ENCODE measurements around the gene FCRL1.

The FCRL1 gene

GRCh38 chr1:157806431-157807149 is 13.3 kb downstream of the FCRL1 start:
- Histone ChIP-seq H3K27me3 (ENCODE audit: control insufficient read depth, insufficient read depth, low read length, poor library complexity, severe bottlenecking) (no peaks in the 10 kb centered on the region), H3K4me3 (ENCODE audit: insufficient read depth, low read depth, low read length) (no peak overlapping the region), H3K36me3 (ENCODE audit: control insufficient read depth, insufficient read depth, low read length) (no peaks in the 10 kb centered on the region), H3K4me1 (ENCODE audit: control insufficient read depth, insufficient read depth, low read length) (no peaks in the 10 kb centered on the region), H3K27ac (ENCODE audit: insufficient read depth, low read depth, low read length, poor library complexity, severe bottlenecking) (no peak overlapping the region), H3K9me3 (ENCODE audit: control insufficient read depth, low read length) (no peaks in the 10 kb centered on the region)
- WGBS, 2 experiments, result 82 to 89% methylated on average over 6 of the region's 6 CpGs

GRCh38 chr1:157803851-157804250 is 16.1 kb downstream of the FCRL1 start:
- Histone ChIP-seq H3K9me3 (ENCODE audit: control insufficient read depth, low read length) (no peaks in the 10 kb centered on the region), H3K27me3 (ENCODE audit: control insufficient read depth, insufficient read depth, low read length, poor library complexity, severe bottlenecking) (no peaks in the 10 kb centered on the region), H3K27ac (ENCODE audit: insufficient read depth, low read depth, low read length, poor library complexity, severe bottlenecking) (no peak overlapping the region), H3K4me1 (ENCODE audit: control insufficient read depth, insufficient read depth, low read length) (no peaks in the 10 kb centered on the region), H3K4me3 (ENCODE audit: insufficient read depth, low read depth, low read length) (no peak overlapping the region), H3K36me3 (ENCODE audit: control insufficient read depth, insufficient read depth, low read length) (no peaks in the 10 kb centered on the region)
- WGBS, 2 experiments, result 92 to 94% methylated on average over 7 of the region's 7 CpGs

GRCh38 chr1:157799996-157800395 is 19.9 kb downstream of the FCRL1 start:
- H3K36me3 ChIP-seq (ENCODE audit: control insufficient read depth, insufficient read depth, low read length), result no peaks in the 10 kb centered on the region
- WGBS, 2 experiments, result 80 to 88% methylated on average over 1 of the region's 1 CpG
- no peaks in the 10 kb centered on the region for H3K27me3 ChIP-seq (ENCODE audit: control insufficient read depth, insufficient read depth, low read length, poor library complexity, severe bottlenecking)
- no peaks in the 10 kb centered on the region for H3K9me3 ChIP-seq (ENCODE audit: control insufficient read depth, low read length)
- H3K4me3 ChIP-seq (ENCODE audit: insufficient read depth, low read depth, low read length), result no peak overlapping the region
- H3K27ac ChIP-seq (ENCODE audit: insufficient read depth, low read depth, low read length, poor library complexity, severe bottlenecking), result no peak overlapping the region
- H3K4me1 ChIP-seq (ENCODE audit: control insufficient read depth, insufficient read depth, low read length), result no peaks in the 10 kb centered on the region

- 92 to 95% methylated on average over 5 of the region's 5 CpGs for WGBS, 2 experiments
- H3K36me3 ChIP-seq (ENCODE audit: control insufficient read depth, insufficient read depth, low read length), result no peaks in the 10 kb centered on the region
These were observed 21.7 kb downstream of the FCRL1 start for GRCh38 chr1:157798211-157798610.

GRCh38 chr1:157785248-157785647 is 34.7 kb downstream of the FCRL1 start:
- WGBS, 2 experiments, result 57 to 76% methylated on average over 1 of the region's 1 CpG
- Histone ChIP-seq H3K9me3 (ENCODE audit: control insufficient read depth, low read length) (no peaks in the 10 kb centered on the region), H3K4me3 (ENCODE audit: insufficient read depth, low read depth, low read length) (no peak overlapping the region), H3K4me1 (ENCODE audit: control insufficient read depth, insufficient read depth, low read length) (no peaks in the 10 kb centered on the region), H3K27ac (ENCODE audit: insufficient read depth, low read depth, low read length, poor library complexity, severe bottlenecking) (no peak overlapping the region), H3K36me3 (ENCODE audit: control insufficient read depth, insufficient read depth, low read length) (no peaks in the 10 kb centered on the region), H3K27me3 (ENCODE audit: control insufficient read depth, insufficient read depth, low read length, poor library complexity, severe bottlenecking) (no peaks in the 10 kb centered on the region)

More at GRCh38 chr1:157798211-157798610, 21.7 kb downstream of the FCRL1 start:
- Histone ChIP-seq H3K4me1 (ENCODE audit: control insufficient read depth, insufficient read depth, low read length) (no peaks in the 10 kb centered on the region), H3K9me3 (ENCODE audit: control insufficient read depth, low read length) (no peaks in the 10 kb centered on the region), H3K4me3 (ENCODE audit: insufficient read depth, low read depth, low read length) (no peak overlapping the region), H3K27me3 (ENCODE audit: control insufficient read depth, insufficient read depth, low read length, poor library complexity, severe bottlenecking) (no peaks in the 10 kb centered on the region), H3K27ac (ENCODE audit: insufficient read depth, low read depth, low read length, poor library complexity, severe bottlenecking) (no peak overlapping the region)

- H3K27me3 ChIP-seq (ENCODE audit: control insufficient read depth, insufficient read depth, low read length, poor library complexity, severe bottlenecking), result no peaks in the 10 kb centered on the region
- WGBS, 2 experiments, result 93 to 96% methylated on average over 3 of the region's 3 CpGs
These were observed 35.1 kb downstream of the FCRL1 start for GRCh38 chr1:157784801-157785200.

GRCh38 chr1:157782931-157783330 is 37.0 kb downstream of the FCRL1 start:
- no peak overlapping the region for H3K4me3 ChIP-seq (ENCODE audit: insufficient read depth, low read depth, low read length)
- H3K27ac ChIP-seq (ENCODE audit: insufficient read depth, low read depth, low read length, poor library complexity, severe bottlenecking), result no peak overlapping the region
- H3K27me3 ChIP-seq (ENCODE audit: control insufficient read depth, insufficient read depth, low read length, poor library complexity, severe bottlenecking), result no peaks in the 10 kb centered on the region
- H3K4me1 ChIP-seq (ENCODE audit: control insufficient read depth, insufficient read depth, low read length), result no peaks in the 10 kb centered on the region
- no peaks in the 10 kb centered on the region for H3K36me3 ChIP-seq (ENCODE audit: control insufficient read depth, insufficient read depth, low read length)
- WGBS, 2 experiments, result 91 to 92% methylated on average over 1 of the region's 1 CpG
- H3K9me3 ChIP-seq (ENCODE audit: control insufficient read depth, low read length), result no peaks in the 10 kb centered on the region

More at GRCh38 chr1:157784801-157785200, 35.1 kb downstream of the FCRL1 start:
- Histone ChIP-seq H3K27ac (ENCODE audit: insufficient read depth, low read depth, low read length, poor library complexity, severe bottlenecking) (no peak overlapping the region), H3K36me3 (ENCODE audit: control insufficient read depth, insufficient read depth, low read length) (no peaks in the 10 kb centered on the region), H3K9me3 (ENCODE audit: control insufficient read depth, low read length) (no peaks in the 10 kb centered on the region), H3K4me3 (ENCODE audit: insufficient read depth, low read depth, low read length) (no peak overlapping the region), H3K4me1 (ENCODE audit: control insufficient read depth, insufficient read depth, low read length) (no peaks in the 10 kb centered on the region)

GRCh38 chr1:157781048-157781447 is 38.9 kb downstream of the FCRL1 start:
- no peaks in the 10 kb centered on the region for H3K9me3 ChIP-seq (ENCODE audit: control insufficient read depth, low read length)
- no peaks in the 10 kb centered on the region for H3K4me1 ChIP-seq (ENCODE audit: control insufficient read depth, insufficient read depth, low read length)
- H3K4me3 ChIP-seq (ENCODE audit: insufficient read depth, low read depth, low read length), result no peak overlapping the region
- no peak overlapping the region for H3K27ac ChIP-seq (ENCODE audit: insufficient read depth, low read depth, low read length, poor library complexity, severe bottlenecking)
- 85 to 93% methylated on average over 1 to 2 of the region's 2 CpGs for WGBS, 2 experiments
- H3K36me3 ChIP-seq (ENCODE audit: control insufficient read depth, insufficient read depth, low read length), result no peaks in the 10 kb centered on the region
- no peaks in the 10 kb centered on the region for H3K27me3 ChIP-seq (ENCODE audit: control insufficient read depth, insufficient read depth, low read length, poor library complexity, severe bottlenecking)

- Histone ChIP-seq H3K9me3 (ENCODE audit: control insufficient read depth, low read length) (no peaks in the 10 kb centered on the region), H3K27me3 (ENCODE audit: control insufficient read depth, insufficient read depth, low read length, poor library complexity, severe bottlenecking) (no peaks in the 10 kb centered on the region), H3K4me1 (ENCODE audit: control insufficient read depth, insufficient read depth, low read length) (no peaks in the 10 kb centered on the region), H3K27ac (ENCODE audit: insufficient read depth, low read depth, low read length, poor library complexity, severe bottlenecking) (no peak within 1 kb of the TSS), H3K4me3 (ENCODE audit: insufficient read depth, low read depth, low read length) (no peak within 1 kb of the TSS), H3K36me3 (ENCODE audit: control insufficient read depth, insufficient read depth, low read length) (no peaks in the 10 kb centered on the region)
- 96 to 100% methylated on average over 1 of the region's 1 CpG for WGBS, 2 experiments
These were observed 42.9 kb downstream of the FCRL1 start, which contains the start of gene FCRL2 for GRCh38 chr1:157776971-157777391. Gene FCRL2 (minus strand): TSS chr1:157777132. CDS start chr1:157777073, 59 bp downstream.

GRCh38 chr1:157775101-157775870 is 44.6 kb downstream of the FCRL1 start:
- Histone ChIP-seq H3K27me3 (ENCODE audit: control insufficient read depth, insufficient read depth, low read length, poor library complexity, severe bottlenecking) (no peaks in the 10 kb centered on the region), H3K4me3 (ENCODE audit: insufficient read depth, low read depth, low read length) (no peak overlapping the region), H3K36me3 (ENCODE audit: control insufficient read depth, insufficient read depth, low read length) (no peaks in the 10 kb centered on the region), H3K27ac (ENCODE audit: insufficient read depth, low read depth, low read length, poor library complexity, severe bottlenecking) (no peak overlapping the region), H3K4me1 (ENCODE audit: control insufficient read depth, insufficient read depth, low read length) (no peaks in the 10 kb centered on the region), H3K9me3 (ENCODE audit: control insufficient read depth, low read length) (no peaks in the 10 kb centered on the region)
- 83 to 92% methylated on average over 4 of the region's 4 CpGs for WGBS, 2 experiments
